ENCODE measurements around the gene SIGLEC1. TPM values are rescaled to one million over a fixed set of nuclear protein-coding genes. Genes with fewer than 3 reads are reported as not detected.

The SIGLEC1 gene
- total and polyA plus RNA-seq, 2 experiments from 2014 or later, result not detected

DNA sequence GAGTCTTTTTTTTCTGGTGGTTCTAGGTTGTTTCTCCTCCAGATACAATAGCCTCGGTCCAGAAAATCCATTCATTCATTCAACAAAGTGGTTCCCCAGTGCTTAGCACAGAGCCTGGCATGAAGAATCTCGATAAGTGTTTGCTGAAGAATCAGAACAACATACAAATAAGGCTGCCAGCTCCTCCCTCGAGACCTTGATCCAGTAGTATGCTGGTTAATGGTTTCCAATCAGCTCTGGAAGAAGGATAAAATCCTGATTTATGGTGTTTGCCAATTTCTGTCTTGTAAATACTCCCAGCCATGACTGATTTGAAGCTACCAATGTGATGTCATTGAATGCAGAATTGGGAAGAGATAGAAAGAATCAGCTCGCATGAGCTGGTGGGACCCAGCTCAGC lies 23.4 kb upstream of the SIGLEC1 start:
- TF ChIP-seq, protein P1, sequence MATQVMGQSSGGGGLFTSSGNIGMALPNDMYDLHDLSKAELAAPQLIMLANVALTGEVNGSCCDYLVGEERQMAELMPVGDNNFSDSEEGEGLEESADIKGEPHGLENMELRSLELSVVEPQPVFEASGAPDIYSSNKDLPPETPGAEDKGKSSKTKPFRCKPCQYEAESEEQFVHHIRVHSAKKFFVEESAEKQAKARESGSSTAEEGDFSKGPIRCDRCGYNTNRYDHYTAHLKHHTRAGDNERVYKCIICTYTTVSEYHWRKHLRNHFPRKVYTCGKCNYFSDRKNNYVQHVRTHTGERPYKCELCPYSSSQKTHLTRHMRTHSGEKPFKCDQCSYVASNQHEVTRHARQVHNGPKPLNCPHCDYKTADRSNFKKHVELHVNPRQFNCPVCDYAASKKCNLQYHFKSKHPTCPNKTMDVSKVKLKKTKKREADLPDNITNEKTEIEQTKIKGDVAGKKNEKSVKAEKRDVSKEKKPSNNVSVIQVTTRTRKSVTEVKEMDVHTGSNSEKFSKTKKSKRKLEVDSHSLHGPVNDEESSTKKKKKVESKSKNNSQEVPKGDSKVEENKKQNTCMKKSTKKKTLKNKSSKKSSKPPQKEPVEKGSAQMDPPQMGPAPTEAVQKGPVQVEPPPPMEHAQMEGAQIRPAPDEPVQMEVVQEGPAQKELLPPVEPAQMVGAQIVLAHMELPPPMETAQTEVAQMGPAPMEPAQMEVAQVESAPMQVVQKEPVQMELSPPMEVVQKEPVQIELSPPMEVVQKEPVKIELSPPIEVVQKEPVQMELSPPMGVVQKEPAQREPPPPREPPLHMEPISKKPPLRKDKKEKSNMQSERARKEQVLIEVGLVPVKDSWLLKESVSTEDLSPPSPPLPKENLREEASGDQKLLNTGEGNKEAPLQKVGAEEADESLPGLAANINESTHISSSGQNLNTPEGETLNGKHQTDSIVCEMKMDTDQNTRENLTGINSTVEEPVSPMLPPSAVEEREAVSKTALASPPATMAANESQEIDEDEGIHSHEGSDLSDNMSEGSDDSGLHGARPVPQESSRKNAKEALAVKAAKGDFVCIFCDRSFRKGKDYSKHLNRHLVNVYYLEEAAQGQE (IDR thresholded peaks at IDR 0.05; ENCODE audit: unreplicated experiment), result no peak
- TF ChIP-seq, protein P2, sequence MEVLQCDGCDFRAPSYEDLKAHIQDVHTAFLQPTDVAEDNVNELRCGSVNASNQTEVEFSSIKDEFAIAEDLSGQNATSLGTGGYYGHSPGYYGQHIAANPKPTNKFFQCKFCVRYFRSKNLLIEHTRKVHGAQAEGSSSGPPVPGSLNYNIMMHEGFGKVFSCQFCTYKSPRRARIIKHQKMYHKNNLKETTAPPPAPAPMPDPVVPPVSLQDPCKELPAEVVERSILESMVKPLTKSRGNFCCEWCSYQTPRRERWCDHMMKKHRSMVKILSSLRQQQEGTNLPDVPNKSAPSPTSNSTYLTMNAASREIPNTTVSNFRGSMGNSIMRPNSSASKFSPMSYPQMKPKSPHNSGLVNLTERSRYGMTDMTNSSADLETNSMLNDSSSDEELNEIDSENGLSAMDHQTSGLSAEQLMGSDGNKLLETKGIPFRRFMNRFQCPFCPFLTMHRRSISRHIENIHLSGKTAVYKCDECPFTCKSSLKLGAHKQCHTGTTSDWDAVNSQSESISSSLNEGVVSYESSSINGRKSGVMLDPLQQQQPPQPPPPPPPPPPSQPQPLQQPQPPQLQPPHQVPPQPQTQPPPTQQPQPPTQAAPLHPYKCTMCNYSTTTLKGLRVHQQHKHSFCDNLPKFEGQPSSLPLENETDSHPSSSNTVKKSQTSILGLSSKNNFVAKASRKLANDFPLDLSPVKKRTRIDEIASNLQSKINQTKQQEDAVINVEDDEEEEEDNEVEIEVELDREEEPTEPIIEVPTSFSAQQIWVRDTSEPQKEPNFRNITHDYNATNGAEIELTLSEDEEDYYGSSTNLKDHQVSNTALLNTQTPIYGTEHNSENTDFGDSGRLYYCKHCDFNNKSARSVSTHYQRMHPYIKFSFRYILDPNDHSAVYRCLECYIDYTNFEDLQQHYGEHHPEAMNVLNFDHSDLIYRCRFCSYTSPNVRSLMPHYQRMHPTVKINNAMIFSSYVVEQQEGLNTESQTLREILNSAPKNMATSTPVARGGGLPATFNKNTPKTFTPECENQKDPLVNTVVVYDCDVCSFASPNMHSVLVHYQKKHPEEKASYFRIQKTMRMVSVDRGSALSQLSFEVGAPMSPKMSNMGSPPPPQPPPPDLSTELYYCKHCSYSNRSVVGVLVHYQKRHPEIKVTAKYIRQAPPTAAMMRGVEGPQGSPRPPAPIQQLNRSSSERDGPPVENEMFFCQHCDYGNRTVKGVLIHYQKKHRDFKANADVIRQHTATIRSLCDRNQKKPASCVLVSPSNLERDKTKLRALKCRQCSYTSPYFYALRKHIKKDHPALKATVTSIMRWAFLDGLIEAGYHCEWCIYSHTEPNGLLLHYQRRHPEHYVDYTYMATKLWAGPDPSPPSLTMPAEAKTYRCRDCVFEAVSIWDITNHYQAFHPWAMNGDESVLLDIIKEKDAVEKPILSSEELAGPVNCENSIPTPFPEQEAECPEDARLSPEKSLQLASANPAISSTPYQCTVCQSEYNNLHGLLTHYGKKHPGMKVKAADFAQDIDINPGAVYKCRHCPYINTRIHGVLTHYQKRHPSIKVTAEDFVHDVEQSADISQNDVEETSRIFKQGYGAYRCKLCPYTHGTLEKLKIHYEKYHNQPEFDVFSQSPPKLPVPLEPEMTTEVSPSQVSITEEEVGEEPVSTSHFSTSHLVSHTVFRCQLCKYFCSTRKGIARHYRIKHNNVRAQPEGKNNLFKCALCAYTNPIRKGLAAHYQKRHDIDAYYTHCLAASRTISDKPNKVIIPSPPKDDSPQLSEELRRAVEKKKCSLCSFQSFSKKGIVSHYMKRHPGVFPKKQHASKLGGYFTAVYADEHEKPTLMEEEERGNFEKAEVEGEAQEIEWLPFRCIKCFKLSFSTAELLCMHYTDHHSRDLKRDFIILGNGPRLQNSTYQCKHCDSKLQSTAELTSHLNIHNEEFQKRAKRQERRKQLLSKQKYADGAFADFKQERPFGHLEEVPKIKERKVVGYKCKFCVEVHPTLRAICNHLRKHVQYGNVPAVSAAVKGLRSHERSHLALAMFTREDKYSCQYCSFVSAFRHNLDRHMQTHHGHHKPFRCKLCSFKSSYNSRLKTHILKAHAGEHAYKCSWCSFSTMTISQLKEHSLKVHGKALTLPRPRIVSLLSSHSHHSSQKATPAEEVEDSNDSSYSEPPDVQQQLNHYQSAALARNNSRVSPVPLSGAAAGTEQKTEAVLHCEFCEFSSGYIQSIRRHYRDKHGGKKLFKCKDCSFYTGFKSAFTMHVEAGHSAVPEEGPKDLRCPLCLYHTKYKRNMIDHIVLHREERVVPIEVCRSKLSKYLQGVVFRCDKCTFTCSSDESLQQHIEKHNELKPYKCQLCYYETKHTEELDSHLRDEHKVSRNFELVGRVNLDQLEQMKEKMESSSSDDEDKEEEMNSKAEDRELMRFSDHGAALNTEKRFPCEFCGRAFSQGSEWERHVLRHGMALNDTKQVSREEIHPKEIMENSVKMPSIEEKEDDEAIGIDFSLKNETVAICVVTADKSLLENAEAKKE (CRISPR knock-in tag; IDR thresholded peaks at IDR 0.05), result no peak
- TF ChIP-seq, protein P3, sequence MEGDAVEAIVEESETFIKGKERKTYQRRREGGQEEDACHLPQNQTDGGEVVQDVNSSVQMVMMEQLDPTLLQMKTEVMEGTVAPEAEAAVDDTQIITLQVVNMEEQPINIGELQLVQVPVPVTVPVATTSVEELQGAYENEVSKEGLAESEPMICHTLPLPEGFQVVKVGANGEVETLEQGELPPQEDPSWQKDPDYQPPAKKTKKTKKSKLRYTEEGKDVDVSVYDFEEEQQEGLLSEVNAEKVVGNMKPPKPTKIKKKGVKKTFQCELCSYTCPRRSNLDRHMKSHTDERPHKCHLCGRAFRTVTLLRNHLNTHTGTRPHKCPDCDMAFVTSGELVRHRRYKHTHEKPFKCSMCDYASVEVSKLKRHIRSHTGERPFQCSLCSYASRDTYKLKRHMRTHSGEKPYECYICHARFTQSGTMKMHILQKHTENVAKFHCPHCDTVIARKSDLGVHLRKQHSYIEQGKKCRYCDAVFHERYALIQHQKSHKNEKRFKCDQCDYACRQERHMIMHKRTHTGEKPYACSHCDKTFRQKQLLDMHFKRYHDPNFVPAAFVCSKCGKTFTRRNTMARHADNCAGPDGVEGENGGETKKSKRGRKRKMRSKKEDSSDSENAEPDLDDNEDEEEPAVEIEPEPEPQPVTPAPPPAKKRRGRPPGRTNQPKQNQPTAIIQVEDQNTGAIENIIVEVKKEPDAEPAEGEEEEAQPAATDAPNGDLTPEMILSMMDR (conservative IDR thresholded peaks at IDR 0.05; ENCODE audit: low read depth in 2 of 2), result no peak
- TF ChIP-seq, protein P4, sequence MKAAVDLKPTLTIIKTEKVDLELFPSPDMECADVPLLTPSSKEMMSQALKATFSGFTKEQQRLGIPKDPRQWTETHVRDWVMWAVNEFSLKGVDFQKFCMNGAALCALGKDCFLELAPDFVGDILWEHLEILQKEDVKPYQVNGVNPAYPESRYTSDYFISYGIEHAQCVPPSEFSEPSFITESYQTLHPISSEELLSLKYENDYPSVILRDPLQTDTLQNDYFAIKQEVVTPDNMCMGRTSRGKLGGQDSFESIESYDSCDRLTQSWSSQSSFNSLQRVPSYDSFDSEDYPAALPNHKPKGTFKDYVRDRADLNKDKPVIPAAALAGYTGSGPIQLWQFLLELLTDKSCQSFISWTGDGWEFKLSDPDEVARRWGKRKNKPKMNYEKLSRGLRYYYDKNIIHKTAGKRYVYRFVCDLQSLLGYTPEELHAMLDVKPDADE (IDR thresholded peaks at IDR 0.05), result no peak
- TF ChIP-seq NANOG (IDR thresholded peaks at IDR 0.05; ENCODE audit: borderline replicate concordance), result no peak
- Histone ChIP-seq H3K4me2 (no peak overlapping the region), H2AFZ (no peak overlapping the region), H3K79me2 (replicated peaks; ENCODE audit: insufficient read depth) (no peaks in the 10 kb centered on the region), H3K9me2 (ENCODE audit: insufficient read depth) (no peaks in the 10 kb centered on the region), H3K4me1 (ENCODE audit: insufficient read depth) (peaks cover 13% of the 10 kb centered on the region), H3K36me3 (ENCODE audit: insufficient read depth) (no peaks in the 10 kb centered on the region), H3K4me3 (no peak overlapping the region), H3K27me3 (ENCODE audit: insufficient read depth) (peaks cover 29% of the 10 kb centered on the region), H3F3A (replicated peaks; ENCODE audit: low read depth) (no peaks in the 10 kb centered on the region), H3K27ac (ENCODE audit: low read depth) (no peak overlapping the region), H4K20me1 (replicated peaks; ENCODE audit: insufficient read depth) (no peaks in the 10 kb centered on the region)
- peaks cover 29% of the 10 kb centered on the region for H3K4me1 Mint-ChIP-seq
- peaks cover 25% of the 10 kb centered on the region for H3K27me3 Mint-ChIP-seq (ENCODE audit: insufficient read depth, low read depth, poor library complexity)
- H3K9me3 Mint-ChIP-seq, result no peaks in the 10 kb centered on the region; the same call in 2 of the 3 replicates
- ATAC-seq (no peak), DNase-seq (ENCODE audit: low spot score) (no peak)
- H3K4me3 Mint-ChIP-seq, result no peak overlapping the region
- no peaks in the 10 kb centered on the region; the same call in 2 of the 3 replicates for H3K36me3 Mint-ChIP-seq (ENCODE audit: low read depth)
- no peak overlapping the region for H3K27ac Mint-ChIP-seq
